ENCODE measurements around the gene NBPF1. TPM values are rescaled to one million over a fixed set of nuclear protein-coding genes. Genes with fewer than 3 reads are reported as not detected.
"Not testable (repeated sequence)": the region's sequence is repeated elsewhere in the genome, so short reads cannot be mapped to it uniquely, and the experiment has no call there.

NBPF1 gene
- 83.8 TPM for total RNA-seq

GRCh38 chr1:16613185-16614147 lies at the start of gene NBPF1:
Gene NBPF1, minus strand, starts transcription at chr1:16613564.
- peak; percentile 93 for DNase-seq

- DNase-seq: not testable (repeated sequence)
These were observed 44.9 kb upstream of the NBPF1 start for GRCh38 chr1:16658234-16658633.

GRCh38 chr1:16656981-16657683 lies 43.8 kb upstream of the NBPF1 start:
- DNase-seq: not testable (repeated sequence)

GRCh38 chr1:16656574-16656973 lies 43.2 kb upstream of the NBPF1 start:
- DNase-seq: not testable (repeated sequence)

- not testable (repeated sequence) for DNase-seq
These were observed 38.2 kb upstream of the NBPF1 start for GRCh38 chr1:16651560-16651959.

GRCh38 chr1:16649960-16650359 lies 36.6 kb upstream of the NBPF1 start:
- not testable (repeated sequence) for DNase-seq

- DNase-seq: not testable (repeated sequence)
These were observed 36.0 kb upstream of the NBPF1 start for GRCh38 chr1:16649390-16649789.

- DNase-seq: not testable (repeated sequence)
These were observed 35.4 kb upstream of the NBPF1 start for GRCh38 chr1:16648756-16649155.

- not testable (repeated sequence) for DNase-seq
These were observed 34.9 kb upstream of the NBPF1 start for GRCh38 chr1:16648250-16648649.

GRCh38 chr1:16647179-16648176 lies 34.1 kb upstream of the NBPF1 start:
- not testable (repeated sequence) for DNase-seq

- DNase-seq: not testable (repeated sequence)
These were observed 33.4 kb upstream of the NBPF1 start for GRCh38 chr1:16646716-16647115.

GRCh38 chr1:16646061-16646664 lies 32.8 kb upstream of the NBPF1 start:
- not testable (repeated sequence) for DNase-seq

- DNase-seq: not testable (repeated sequence)
These were observed 32.1 kb upstream of the NBPF1 start for GRCh38 chr1:16645271-16646060.

- peak; percentile 95 for DNase-seq
These were observed 31.3 kb upstream of the NBPF1 start for GRCh38 chr1:16644482-16645270.

- no peak for DNase-seq
These were observed 30.8 kb upstream of the NBPF1 start for GRCh38 chr1:16644193-16644481.

GRCh38 chr1:16643476-16644192 lies 30.3 kb upstream of the NBPF1 start:
- not testable (repeated sequence) for DNase-seq

GRCh38 chr1:16643001-16643411 lies 29.6 kb upstream of the NBPF1 start:
- not testable (repeated sequence) for DNase-seq

GRCh38 chr1:16642025-16642966 lies 28.9 kb upstream of the NBPF1 start:
- DNase-seq: not testable (repeated sequence)
